MG63 (cell line): ENCODE measurements around the gene ZSCAN22. TPM values are rescaled to one million over a fixed set of nuclear protein-coding genes. Genes with fewer than 3 reads are reported as not detected.
"Not testable (repeated sequence)": the region's sequence is repeated elsewhere in the genome, so short reads cannot be mapped to it uniquely, and the experiment has no call there.

Experiments used
- DNase-seq: peaks from one replicate; pipeline ENCODE4 v3.0.0-alpha.2; 2020
- H3K27me3 ChIP-seq: fragments of 250-450 bp; sonication (Bioruptor Pico); 2 replicates; pipeline ENCODE4 v1.5.1; 2020; ENCODE audit warnings: mild to moderate bottlenecking, moderate library complexity
- H3K36me3 ChIP-seq: fragments of 250-450 bp; sonication (Bioruptor Pico); 2 replicates; pipeline ENCODE4 v1.5.1; 2020; ENCODE audit warnings: mild to moderate bottlenecking, moderate library complexity
- H3K4me3 ChIP-seq: fragments of 250-450 bp; sonication (Bioruptor Pico); 2 replicates; pipeline ENCODE4 v1.5.1; 2020; ENCODE audit warnings: mild to moderate bottlenecking, moderate library complexity
- H3K9me3 ChIP-seq: fragments of 250-450 bp; sonication (Bioruptor Pico); 2 replicates; pipeline ENCODE4 v1.5.1; 2020; ENCODE audit warnings: mild to moderate bottlenecking, moderate library complexity
- total RNA-seq: library from RNA; depleted of rRNA; stranded (reverse); fragments of >200 nt; shearing (Covaris generic); gene quantifications from 2 replicates; pipeline ENCODE4 v1.2.3, GENCODE V29; 2014; ENCODE audit warnings: low replicate concordance

The ZSCAN22 gene
- total RNA-seq, 1 experiment from 2014 or later, result 2.5 TPM

DNA sequence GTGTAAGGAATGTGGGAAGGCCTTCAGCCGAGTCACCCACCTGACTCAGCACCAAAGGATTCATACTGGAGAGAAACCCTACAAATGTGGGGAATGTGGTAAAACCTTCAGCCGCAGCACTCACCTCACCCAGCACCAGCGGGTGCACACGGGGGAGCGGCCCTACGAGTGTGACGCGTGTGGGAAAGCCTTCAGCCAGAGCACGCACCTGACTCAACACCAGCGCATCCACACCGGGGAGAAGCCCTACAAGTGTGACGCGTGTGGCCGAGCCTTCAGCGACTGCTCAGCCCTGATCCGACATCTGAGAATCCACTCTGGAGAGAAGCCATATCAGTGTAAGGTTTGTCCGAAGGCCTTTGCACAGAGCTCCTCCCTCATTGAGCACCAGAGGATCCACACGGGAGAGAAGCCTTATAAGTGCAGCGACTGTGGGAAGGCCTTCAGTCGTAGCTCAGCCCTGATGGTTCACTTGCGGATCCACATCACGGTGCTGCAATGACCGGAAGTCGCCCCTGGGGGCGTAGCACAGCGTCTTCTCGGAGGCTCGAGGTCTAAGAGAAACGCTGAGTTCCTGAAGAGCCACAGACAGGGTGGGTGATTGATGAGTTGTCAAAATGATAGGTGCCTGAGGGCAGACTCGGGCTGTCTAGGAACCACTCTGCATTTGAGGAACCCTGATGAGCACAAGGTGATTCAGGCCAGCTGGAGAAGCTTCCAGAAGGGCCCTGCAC lies 12.2 kb downstream of the ZSCAN22 start:
- DNase-seq, result no peak
- Histone ChIP-seq H3K36me3 (peaks cover 58% of the 10 kb centered on the region), H3K4me3 (no peak overlapping the region), H3K27me3 (no peaks in the 10 kb centered on the region), H3K9me3 (peaks cover 10% of the 10 kb centered on the region)

DNA sequence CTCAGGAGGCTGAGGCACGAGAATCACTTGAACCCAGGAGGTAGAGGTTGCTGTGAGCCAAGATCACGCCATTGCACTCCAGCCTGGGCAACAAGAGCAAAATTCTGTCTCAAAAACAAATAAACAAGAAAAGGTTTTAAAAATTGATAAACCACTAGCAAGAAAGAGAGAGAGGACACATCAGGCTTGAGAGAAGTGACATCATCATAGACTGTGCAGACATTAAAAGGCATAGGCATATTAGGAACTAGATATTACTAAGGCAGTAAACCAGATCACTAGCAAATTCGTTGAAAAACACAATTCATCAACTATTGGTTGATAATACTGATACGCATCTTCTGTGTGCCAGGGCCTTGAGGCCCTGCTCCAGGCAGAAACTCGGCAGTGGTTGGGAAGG lies 18.8 kb downstream of the ZSCAN22 start:
- Histone ChIP-seq H3K4me3 (no peak overlapping the region), H3K27me3 (no peaks in the 10 kb centered on the region), H3K36me3 (peaks cover 16% of the 10 kb centered on the region), H3K9me3 (no peaks in the 10 kb centered on the region)
- DNase-seq, result no peak

DNA sequence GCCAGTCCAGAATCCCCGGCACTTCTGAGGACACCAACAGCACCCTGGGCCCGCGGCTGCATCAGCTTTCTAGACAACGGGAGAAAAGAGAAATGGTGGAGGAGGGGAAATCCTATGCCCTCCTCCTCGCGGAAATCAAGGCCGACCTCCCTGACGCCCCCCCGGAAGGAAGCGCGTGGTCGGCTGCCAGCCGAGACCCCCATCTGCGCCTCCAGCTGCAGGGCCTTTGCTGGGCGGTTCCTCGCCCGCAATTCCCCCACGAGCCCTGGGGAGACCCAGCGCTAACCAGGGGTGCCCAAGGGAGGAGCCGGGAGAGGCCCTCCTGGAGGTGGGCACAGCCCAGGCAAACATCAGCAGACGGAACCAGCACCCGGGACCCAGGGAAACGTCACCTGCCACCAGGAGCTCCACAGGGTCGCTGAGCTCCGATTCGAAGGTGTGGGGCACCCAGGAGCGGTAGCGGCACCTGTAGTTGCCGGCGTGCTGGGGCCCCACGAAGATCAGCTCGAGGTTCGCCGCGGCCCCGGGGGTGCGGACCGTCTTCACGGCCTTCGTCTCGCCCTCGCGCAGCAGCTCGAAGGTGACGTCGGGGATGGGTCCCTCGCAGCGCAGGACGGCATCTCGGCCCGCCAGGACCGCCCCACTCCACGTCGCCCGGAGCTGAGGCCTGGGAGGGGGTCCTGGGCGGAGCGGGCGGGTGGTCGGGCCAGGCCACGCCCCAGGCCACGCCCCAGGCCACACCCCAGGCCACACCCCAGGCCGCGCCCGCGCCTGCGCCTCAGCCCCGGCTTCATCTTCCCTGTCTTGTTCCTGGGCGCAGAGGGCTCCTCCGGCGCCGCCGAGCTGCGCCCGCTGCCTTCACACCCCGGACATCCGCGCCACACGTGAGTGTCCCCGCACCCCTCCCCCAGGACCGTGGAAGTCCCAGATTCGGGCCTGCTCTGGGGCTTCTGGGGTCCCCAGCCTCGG lies 20.5 kb downstream of the ZSCAN22 start:
- Histone ChIP-seq H3K4me3 (peak overlapping the region; percentile 92), H3K9me3 (no peaks in the 10 kb centered on the region), H3K36me3 (peaks cover 7% of the 10 kb centered on the region; the same call in 1 of the 2 replicates), H3K27me3 (no peaks in the 10 kb centered on the region)
- peak; percentile 68 for DNase-seq

DNA sequence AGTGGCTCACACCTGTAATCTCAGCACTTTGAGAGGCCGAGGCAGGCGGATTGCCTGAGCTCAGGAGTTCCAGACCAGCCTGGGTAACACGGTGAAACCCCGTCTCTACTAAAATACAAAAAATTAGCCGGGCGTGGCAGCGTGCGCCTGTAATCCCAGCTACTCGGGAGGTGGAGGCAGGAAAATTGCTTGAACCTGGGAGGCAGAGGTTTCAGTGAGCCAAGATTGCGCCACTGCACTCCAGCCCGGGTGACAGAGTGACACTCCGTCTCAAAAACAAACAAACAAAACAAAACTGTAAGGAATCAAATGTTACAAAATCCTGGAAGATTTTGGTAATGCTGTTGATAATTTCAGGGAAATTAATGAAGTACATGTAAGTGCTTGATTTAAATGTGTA lies 21.3 kb downstream of the ZSCAN22 start:
- not testable (repeated sequence) for H3K36me3 ChIP-seq, H3K9me3 ChIP-seq, H3K27me3 ChIP-seq, DNase-seq
- peak overlapping the region; percentile 92 for H3K4me3 ChIP-seq

- Histone ChIP-seq H3K9me3 (no peaks in the 10 kb centered on the region), H3K4me3 (no peak overlapping the region), H3K27me3 (no peaks in the 10 kb centered on the region), H3K36me3 (peaks cover 9% of the 10 kb centered on the region)
- DNase-seq, result no peak
These were observed 22.8 kb downstream of the ZSCAN22 start for GRCh38 chr19:58349590-58349989.

- no peaks in the 10 kb centered on the region for H3K9me3 ChIP-seq
- no peak overlapping the region for H3K4me3 ChIP-seq
- DNase-seq, result no peak
- H3K27me3 ChIP-seq, result no peaks in the 10 kb centered on the region
- H3K36me3 ChIP-seq, result peaks cover 9% of the 10 kb centered on the region
These were observed 23.4 kb downstream of the ZSCAN22 start for GRCh38 chr19:58350001-58350861.

- peaks cover 9% of the 10 kb centered on the region for H3K36me3 ChIP-seq
These were observed 24.2 kb downstream of the ZSCAN22 start for GRCh38 chr19:58350871-58351557.

DNA sequence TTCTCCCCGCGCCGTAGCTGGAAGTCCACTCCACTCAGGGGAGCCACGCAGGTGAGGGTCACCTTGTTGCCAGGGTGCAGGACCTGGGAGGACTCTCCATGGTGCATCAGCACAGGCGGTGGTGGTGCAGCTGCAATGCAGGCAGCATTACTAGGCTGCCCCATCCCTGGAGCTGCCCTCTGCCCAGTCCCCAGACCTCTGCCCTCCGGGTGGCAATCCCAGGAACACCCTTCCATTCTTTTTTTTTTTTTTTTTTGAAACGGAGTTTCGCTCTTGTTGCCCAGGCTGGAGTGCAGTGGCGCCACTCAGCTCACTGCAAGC lies 24.7 kb downstream of the ZSCAN22 start:
- peaks cover 9% of the 10 kb centered on the region for H3K36me3 ChIP-seq
- H3K27me3 ChIP-seq, result no peaks in the 10 kb centered on the region
- DNase-seq, result no peak
- H3K4me3 ChIP-seq, result no peak overlapping the region
- H3K9me3 ChIP-seq, result no peaks in the 10 kb centered on the region

More at GRCh38 chr19:58350871-58351557, 24.2 kb downstream of the ZSCAN22 start:
- no peak overlapping the region for H3K4me3 ChIP-seq
- H3K27me3 ChIP-seq, result no peaks in the 10 kb centered on the region
- no peak for DNase-seq
- H3K9me3 ChIP-seq, result no peaks in the 10 kb centered on the region

DNA sequence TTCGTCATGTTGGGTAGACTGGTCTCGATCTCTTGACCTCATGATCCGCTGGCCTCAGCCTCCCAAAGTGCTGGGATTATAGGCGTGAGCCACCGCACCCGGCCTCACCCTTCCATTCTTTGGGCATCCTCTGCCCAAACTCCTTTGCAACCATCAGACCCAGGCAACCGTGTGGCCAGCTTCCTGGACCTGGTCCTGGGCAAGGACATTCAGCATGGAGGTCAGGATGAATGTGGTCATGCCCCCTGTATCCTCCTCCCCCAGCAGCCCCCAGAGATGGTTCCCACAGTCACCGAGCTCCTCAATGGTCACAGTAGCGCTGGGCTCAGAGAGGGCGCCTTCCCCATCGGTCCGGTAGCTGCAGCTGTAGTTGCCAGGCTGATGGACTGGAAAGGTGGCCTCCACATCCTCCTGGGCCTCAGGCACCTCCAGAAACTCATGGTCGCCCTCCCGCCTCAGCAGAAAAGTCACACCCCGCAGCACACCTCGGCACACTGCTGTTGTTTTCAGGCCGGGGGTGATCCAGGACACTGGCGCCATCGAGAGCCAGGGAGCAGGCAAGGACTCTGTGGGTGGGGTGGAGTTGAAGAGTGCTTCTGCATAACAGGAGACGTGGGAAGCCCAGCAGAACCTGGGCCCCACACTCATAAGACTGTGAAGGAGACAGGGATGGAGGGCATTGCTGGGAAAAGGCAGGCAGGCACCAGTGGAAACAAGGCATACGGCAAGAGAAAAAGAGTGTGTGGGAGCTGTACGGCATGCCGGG lies 25.4 kb downstream of the ZSCAN22 start:
- Histone ChIP-seq H3K27me3 (no peaks in the 10 kb centered on the region), H3K36me3 (peaks cover 9% of the 10 kb centered on the region), H3K4me3 (no peak overlapping the region), H3K9me3 (no peaks in the 10 kb centered on the region)
- no peak for DNase-seq

DNA sequence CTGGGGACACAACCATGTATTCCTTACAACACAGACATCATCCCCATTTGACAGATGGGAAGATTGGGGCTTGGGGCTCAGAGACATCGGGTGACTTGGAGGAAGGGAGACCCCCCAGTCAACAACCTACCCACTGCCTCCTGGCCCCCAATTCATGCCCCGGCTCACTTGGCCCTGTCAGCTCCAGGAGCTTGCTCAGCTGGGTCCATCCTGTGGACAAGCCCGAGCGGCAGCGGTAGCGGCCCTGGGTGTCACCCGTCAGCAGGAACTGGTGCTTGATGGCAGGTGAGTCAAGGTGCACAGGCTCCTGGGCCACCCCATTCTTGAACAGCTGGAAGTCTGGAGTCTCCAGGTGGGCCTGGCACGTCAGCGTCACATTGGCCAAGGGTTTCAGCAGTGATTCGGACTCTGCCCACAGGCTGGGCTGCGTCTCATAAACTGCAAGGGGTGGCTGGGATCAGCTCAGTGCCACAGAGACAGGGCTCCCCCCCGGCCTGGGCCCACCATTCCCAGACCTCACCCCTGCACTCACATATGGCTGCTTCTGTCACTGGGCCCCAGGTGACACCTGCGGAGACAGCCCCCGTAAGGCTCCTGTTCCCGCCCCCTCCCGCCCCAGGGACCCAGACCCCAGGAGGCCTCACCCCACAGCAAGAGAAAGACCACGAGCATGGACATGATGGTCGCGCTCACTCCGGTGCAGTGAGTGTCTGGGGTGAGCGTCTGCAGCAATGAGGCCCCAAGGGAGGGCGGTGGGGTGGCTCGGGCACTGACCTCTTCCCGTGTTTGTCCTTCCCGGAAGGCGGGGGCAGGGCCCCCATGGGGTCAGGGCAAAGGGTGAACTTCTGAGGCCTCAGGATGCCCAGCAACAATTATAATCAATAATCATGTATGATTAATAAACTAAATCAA lies 26.2 kb downstream of the ZSCAN22 start, which contains the start of gene A1BG:
TSS of gene A1BG (minus strand) at position 733 of the 912 bp plus-strand sequence. CDS start at position 678, 55 bp downstream.
- H3K27me3 ChIP-seq, result no peaks in the 10 kb centered on the region
- H3K36me3 ChIP-seq, result peaks cover 9% of the 10 kb centered on the region
- H3K4me3 ChIP-seq, result no peak within 1 kb of the TSS
- no peaks in the 10 kb centered on the region for H3K9me3 ChIP-seq
- no peak for DNase-seq

- H3K4me3 ChIP-seq, result no peak overlapping the region
- no peak for DNase-seq
- H3K36me3 ChIP-seq, result peaks cover 9% of the 10 kb centered on the region
- H3K9me3 ChIP-seq, result no peaks in the 10 kb centered on the region
- no peaks in the 10 kb centered on the region for H3K27me3 ChIP-seq
These were observed 27.1 kb downstream of the ZSCAN22 start for GRCh38 chr19:58353717-58354477.

- no peak for DNase-seq
- Histone ChIP-seq H3K36me3 (peaks cover 9% of the 10 kb centered on the region), H3K27me3 (no peaks in the 10 kb centered on the region), H3K4me3 (no peak overlapping the region), H3K9me3 (no peaks in the 10 kb centered on the region)
These were observed 27.8 kb downstream of the ZSCAN22 start for GRCh38 chr19:58354478-58355030.

DNA sequence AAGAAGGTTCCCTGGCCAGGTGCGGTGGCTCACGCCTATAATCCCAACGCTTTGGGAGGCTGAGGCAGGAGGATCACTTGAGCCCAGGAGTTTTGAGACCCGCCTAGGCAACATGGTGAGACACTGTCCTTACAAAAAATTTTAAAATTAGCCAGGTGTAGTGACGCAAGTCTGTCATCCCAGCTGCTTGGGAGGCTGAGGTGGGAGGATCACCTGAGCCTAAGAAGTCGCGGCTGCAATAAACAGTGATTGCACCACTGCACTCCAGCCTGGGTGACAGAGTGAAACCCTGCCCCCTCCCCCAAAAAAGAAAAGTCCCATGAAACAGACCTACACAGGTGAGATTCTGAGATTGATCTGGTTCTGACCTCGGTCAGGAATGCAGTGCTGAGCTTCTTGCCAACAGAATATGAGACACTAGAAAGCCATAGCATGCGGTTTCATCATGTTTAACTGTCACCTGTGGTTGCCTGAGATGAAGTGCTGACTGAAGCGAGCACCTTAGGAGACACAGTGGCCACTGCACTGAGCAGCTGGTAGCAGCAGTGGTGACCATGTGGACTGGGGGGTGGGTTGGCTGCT lies 28.5 kb downstream of the ZSCAN22 start:
- no peak overlapping the region for H3K4me3 ChIP-seq
- no peaks in the 10 kb centered on the region for H3K27me3 ChIP-seq
- H3K36me3 ChIP-seq, result peaks cover 6% of the 10 kb centered on the region
- DNase-seq, result no peak
- no peaks in the 10 kb centered on the region for H3K9me3 ChIP-seq
